GM06990 (cell line): ENCODE results near the gene MAVS.

Experiments used
- DNase-seq: peaks from one replicate; pipeline ENCODE4 v3.0.0-alpha.2; 2011; ENCODE audit not compliant: insufficient read length; ENCODE audit errors: extremely low read depth
- H3K27me3 ChIP-seq: replicated peaks from 2 replicates; pipeline ENCODE4 v1.6.0; 2011; ENCODE audit warnings: low read length; ENCODE audit not compliant: control insufficient read depth, insufficient read depth
- H3K36me3 ChIP-seq: 2 replicates; pipeline ENCODE4 v1.5.1; 2011; ENCODE audit warnings: low read length; ENCODE audit not compliant: control insufficient read depth, insufficient read depth
- H3K4me3 ChIP-seq: replicated peaks from 2 replicates; pipeline ENCODE4 v1.5.1; 2011; ENCODE audit warnings: low read depth, mild to moderate bottlenecking, control low read depth, low read length
- TF ChIP-seq, protein P1 (sequence below): IDR thresholded peaks from 2 replicates; pipeline ENCODE4 v1.5.1; 2011; ENCODE audit warnings: low read length, control low read depth, mild to moderate bottlenecking, inconsistent platforms; ENCODE audit not compliant: insufficient read depth, poor library complexity, severe bottlenecking

The MAVS gene

DNA sequence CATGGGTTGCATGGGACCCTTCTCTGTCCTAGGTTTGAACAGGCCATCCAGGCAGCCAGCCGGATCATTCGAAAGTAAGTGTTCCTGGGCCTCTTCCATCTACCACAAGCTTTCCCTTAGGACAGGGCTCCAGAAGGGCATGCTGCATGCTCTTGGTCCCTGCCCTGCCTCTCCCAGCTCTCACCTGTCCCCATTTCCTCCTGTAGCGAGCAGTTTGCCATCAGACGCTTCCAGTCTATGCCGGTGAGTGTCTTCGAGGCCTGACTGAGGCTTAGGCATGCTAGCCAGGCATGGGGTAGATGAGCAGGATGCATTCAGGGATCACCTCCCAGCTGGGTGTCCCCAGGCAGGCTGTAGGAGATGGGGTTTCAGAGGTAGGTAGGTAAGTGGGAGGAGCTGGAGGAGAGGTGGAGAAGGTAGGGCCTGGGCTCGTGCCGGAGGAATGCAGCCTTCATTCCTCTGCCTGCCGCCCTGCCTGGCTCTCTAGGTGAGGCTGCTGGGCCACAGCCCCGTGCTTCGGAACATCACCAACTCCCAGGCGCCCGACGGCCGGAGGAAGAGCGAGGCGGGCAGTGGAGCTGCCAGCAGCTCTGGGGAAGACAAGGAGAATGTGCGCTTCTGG, 46.3 kb upstream of the MAVS start:
- no peak for DNase-seq
- Histone ChIP-seq H3K27me3 (no peaks in the 10 kb centered on the region), H3K36me3 (peaks cover 22% of the 10 kb centered on the region), H3K4me3 (no peak overlapping the region)
- TF ChIP-seq, protein P1, sequence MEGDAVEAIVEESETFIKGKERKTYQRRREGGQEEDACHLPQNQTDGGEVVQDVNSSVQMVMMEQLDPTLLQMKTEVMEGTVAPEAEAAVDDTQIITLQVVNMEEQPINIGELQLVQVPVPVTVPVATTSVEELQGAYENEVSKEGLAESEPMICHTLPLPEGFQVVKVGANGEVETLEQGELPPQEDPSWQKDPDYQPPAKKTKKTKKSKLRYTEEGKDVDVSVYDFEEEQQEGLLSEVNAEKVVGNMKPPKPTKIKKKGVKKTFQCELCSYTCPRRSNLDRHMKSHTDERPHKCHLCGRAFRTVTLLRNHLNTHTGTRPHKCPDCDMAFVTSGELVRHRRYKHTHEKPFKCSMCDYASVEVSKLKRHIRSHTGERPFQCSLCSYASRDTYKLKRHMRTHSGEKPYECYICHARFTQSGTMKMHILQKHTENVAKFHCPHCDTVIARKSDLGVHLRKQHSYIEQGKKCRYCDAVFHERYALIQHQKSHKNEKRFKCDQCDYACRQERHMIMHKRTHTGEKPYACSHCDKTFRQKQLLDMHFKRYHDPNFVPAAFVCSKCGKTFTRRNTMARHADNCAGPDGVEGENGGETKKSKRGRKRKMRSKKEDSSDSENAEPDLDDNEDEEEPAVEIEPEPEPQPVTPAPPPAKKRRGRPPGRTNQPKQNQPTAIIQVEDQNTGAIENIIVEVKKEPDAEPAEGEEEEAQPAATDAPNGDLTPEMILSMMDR: no peak

DNA sequence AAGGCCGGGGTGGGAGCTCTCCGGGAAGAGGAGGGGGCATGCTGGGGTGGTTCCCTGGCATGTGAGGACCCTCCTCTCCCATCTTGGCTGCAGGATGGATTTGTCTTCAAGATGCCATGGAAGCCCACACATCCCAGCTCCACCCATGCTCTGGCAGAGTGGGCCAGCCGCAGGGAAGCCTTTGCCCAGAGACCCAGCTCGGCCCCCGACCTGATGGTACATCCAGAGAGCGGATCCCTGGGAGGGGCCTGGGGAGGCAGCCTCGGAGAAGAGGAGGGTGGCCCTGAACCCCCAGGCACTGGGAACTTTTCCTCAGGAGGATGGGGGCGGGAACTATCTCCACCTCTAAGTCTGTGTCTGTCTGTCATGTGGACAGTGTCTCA, 45.8 kb upstream of the MAVS start:
- TF ChIP-seq, protein P1: no peak
- peaks cover 22% of the 10 kb centered on the region for H3K36me3 ChIP-seq
- no peak overlapping the region for H3K4me3 ChIP-seq
- no peak for DNase-seq
- H3K27me3 ChIP-seq: no peaks in the 10 kb centered on the region

DNA sequence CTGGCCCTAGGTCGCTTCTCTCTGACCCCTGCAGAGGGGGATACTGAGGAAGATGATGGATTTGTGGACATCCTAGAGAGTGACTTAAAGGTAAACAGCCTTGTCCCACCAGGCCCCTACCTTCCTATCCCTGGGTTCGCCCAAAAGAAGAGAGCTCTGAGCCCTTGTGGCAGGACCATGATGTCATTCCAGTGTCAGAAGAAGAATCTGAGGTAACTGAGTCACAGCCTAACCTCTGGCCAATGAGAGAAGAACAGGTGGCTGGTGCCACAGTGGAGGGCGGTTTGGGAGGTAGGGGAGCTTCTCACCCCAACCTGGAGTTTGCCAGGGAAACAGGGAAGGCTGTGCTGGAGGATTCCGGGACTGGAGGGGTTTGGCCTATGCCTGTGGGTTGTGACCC, 45.3 kb upstream of the MAVS start:
- Histone ChIP-seq H3K36me3 (peaks cover 26% of the 10 kb centered on the region), H3K4me3 (no peak overlapping the region), H3K27me3 (no peaks in the 10 kb centered on the region)
- DNase-seq: no peak
- TF ChIP-seq, protein P1: no peak

DNA sequence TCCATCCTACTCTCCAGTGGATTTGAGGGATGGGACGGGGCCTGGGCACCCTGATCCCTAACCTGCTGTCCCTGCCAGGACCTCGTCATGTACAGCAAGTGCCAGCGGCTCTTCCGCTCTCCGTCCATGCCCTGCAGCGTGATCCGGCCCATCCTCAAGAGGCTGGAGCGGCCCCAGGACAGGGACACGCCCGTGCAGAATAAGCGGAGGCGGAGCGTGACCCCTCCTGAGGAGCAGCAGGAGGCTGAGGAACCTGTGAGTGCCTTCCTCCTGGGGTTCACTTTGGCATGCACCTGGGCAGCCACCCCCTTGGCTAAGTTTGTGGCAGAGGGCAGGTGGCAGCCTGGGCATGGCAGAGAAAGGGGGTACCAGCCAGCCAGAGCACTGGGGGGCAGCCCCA, 44.8 kb upstream of the MAVS start:
- TF ChIP-seq, protein P1: no peak
- Histone ChIP-seq H3K27me3 (no peaks in the 10 kb centered on the region), H3K4me3 (no peak overlapping the region), H3K36me3 (peaks cover 26% of the 10 kb centered on the region)
- DNase-seq: no peak

DNA sequence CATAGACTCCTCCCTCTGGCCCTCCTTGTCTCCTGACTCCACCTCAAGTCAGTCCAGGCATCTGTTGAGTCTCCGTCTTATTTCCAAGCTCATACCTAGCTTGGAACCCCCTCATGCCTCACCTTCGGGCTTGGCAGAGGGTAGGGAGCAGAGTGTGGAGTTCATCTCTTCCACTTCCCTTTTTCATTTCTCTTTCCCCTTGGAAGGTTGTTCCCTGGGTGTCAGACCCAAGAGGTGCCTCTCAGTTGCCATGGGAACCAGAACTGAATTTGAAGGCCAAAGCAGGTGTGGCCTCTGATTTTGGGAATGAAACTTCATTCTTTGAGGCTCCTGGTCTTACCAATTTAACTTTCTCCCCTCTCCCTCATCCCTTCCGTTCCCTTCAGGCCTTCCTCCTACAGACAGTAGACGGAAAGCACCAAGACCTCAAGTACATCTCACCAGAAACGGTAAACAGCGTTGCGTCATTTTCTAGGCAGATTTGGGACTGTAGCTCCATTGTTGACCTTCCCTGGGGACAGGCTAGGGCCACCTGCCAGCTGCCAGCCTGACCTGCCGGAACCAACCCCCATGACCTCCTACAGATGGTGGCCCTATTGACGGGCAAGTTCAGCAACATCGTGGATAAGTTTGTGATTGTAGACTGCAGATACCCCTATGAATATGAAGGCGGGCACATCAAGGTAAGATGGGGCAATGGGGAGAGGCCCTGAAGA, 44.0 kb upstream of the MAVS start:
- Histone ChIP-seq H3K27me3 (no peaks in the 10 kb centered on the region), H3K36me3 (peaks cover 26% of the 10 kb centered on the region), H3K4me3 (no peak overlapping the region)
- DNase-seq: no peak
- TF ChIP-seq, protein P1: no peak

DNA sequence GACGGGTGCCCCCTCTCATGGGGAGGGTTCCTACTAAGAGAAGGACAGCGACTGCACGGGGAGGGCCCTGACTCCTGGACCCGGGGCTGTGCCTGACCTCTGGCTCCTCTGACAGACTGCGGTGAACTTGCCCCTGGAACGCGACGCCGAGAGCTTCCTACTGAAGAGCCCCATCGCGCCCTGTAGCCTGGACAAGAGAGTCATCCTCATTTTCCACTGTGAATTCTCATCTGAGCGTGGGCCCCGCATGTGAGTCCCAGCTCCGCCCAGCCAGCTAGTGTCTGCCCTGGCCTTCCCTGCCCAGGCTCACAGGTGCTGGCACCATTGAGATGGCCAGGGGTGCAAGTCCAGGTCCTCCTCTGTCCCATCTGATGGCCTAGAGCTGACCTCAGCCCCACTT, 43.3 kb upstream of the MAVS start:
- Histone ChIP-seq H3K36me3 (peaks cover 26% of the 10 kb centered on the region), H3K4me3 (no peak overlapping the region), H3K27me3 (no peaks in the 10 kb centered on the region)
- DNase-seq: no peak
- TF ChIP-seq, protein P1: no peak
